Measurements from ENCODE around the gene RABGEF1. TPM values are rescaled to one million over a fixed set of nuclear protein-coding genes. Genes with fewer than 3 reads are reported as not detected.

RABGEF1 gene
- total and polyA plus RNA-seq, 2 of the 8 experiments (the other 6 are each of a cell fraction or from before 2014, with no cell fraction given): 10.2 to 18.0 TPM

DNA sequence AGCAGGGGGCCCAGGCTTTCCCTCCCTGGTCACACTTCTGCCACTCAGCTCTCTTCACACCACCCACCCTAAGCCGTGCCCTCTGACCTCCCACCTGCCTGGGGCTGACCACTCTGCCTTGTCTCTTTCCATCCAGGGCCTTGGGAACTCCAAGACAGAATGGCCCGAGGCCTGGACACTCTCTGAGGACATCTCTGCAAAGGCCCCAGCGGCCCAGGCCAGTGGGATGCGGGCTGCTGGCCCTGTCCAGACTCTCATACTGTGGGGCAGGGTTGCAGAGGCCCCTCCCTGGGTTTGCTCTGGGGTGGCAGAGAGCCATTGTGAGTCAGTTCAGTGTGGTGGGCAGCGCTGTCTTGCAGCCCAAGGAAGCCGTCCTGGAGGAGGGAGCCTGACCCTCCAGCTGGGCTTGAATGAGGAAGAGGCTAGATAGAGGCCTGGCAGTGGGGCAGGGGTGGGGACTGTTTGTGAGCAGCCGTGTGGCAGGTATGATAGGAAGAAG, 39.9 kb upstream of the RABGEF1 start:
- POLR2A ChIA-PET (ENCODE audit: partially characterized antibody): interaction anchor here (0.9 to 2.0 kb wide), 5 partner anchors 24 to 115 kb away, joined by 3 to 4 read pairs (median 3); partner anchors contain the start of gene RABGEF1
- TF ChIP-seq TCF12 (IDR thresholded peaks at IDR 0.05; ENCODE audit: low read depth, low read length): no peak
- TF ChIP-seq GABPA (IDR thresholded peaks at IDR 0.05; ENCODE audit: borderline replicate concordance, insufficient read depth, low read length): no peak
- no peak for TF ChIP-seq RBBP5 (IDR thresholded peaks at IDR 0.05; ENCODE audit: borderline replicate concordance, low read depth, low read length)
- TF ChIP-seq SAP30 (IDR thresholded peaks at IDR 0.05; ENCODE audit: insufficient read depth, insufficient replicate concordance, low read length): no peak
- no peak for TF ChIP-seq POU5F1 (IDR thresholded peaks at IDR 0.05; ENCODE audit: low read depth, low read length)
- TF ChIP-seq ZNF274 (IDR thresholded peaks at IDR 0.05; ENCODE audit: borderline replicate concordance, extremely low read depth, low read length): no peak
- no peak for TF ChIP-seq CBX5 (IDR thresholded peaks at IDR 0.05; ENCODE audit: low read depth, low read length)
- TF ChIP-seq SP2 (IDR thresholded peaks at IDR 0.05; ENCODE audit: low read length): no peak
- TF ChIP-seq, protein P1, sequence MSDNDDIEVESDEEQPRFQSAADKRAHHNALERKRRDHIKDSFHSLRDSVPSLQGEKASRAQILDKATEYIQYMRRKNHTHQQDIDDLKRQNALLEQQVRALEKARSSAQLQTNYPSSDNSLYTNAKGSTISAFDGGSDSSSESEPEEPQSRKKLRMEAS (IDR thresholded peaks at IDR 0.05): no peak
- no peak for TF ChIP-seq HDAC2 (IDR thresholded peaks at IDR 0.05; ENCODE audit: borderline replicate concordance in 1 of 2, low read depth in 2 of 2, low read length in 2 of 2)
- TF ChIP-seq KDM1A (IDR thresholded peaks at IDR 0.05; ENCODE audit: borderline replicate concordance, low read length): no peak
- no peak for TF ChIP-seq CREB1 (IDR thresholded peaks at IDR 0.05)

More for the DNA sequence above, 39.9 kb upstream of the RABGEF1 start:
- Histone ChIP-seq H4K8ac (ENCODE audit: extremely low read depth, insufficient read depth, low read length) (no peak overlapping the region; the same call in 1 of the 2 replicates), H3K18ac (ENCODE audit: extremely low read depth, low read length) (no peak overlapping the region), H3K4me3 (ENCODE audit: extremely low read depth in 1 of 4, insufficient read depth in 2 of 4, low read depth in 3 of 4, low read length in 4 of 4) (no peak overlapping the region), H3K79me1 (ENCODE audit: low read depth, low read length) (no peaks in the 10 kb centered on the region), H3K27ac (ENCODE audit: low read depth, low read length) (no peak overlapping the region), H3K4me2 (ENCODE audit: insufficient read depth in 1 of 2, low read depth in 2 of 2, low read length in 2 of 2) (no peak overlapping the region), H3K36me3 (ENCODE audit: control insufficient read depth in 2 of 4, insufficient read depth in 4 of 4, low read length in 3 of 4) (no peaks in the 10 kb centered on the region), H3K9me3 (ENCODE audit: insufficient read depth in 2 of 2, low read depth in 1 of 2, low read length in 1 of 2) (no peaks in the 10 kb centered on the region), H3K27me3 (replicated peaks in 1 of 4; ENCODE audit: control insufficient read depth in 3 of 4, extremely low read depth in 1 of 4, insufficient read depth in 3 of 4, low read length in 3 of 4) (no peaks in the 10 kb centered on the region), H4K5ac (ENCODE audit: insufficient read length, low read depth, low read length) (no peak overlapping the region), H3K79me2 (ENCODE audit: control insufficient read depth in 1 of 2, insufficient read depth in 2 of 2, low read length in 2 of 2) (no peaks in the 10 kb centered on the region), H3K4ac (replicated peaks; ENCODE audit: insufficient read length, low read depth, low read length) (no peak overlapping the region), H3K14ac (ENCODE audit: insufficient read length) (no peak overlapping the region), H3K4me1 (replicated peaks in 1 of 4; ENCODE audit: control insufficient read depth in 3 of 4, insufficient read depth in 4 of 4, low read length in 3 of 4) (peaks cover 0 to 3% (median under 1%) of the 10 kb centered on the region in 4 experiments; a peak in 4 of 7 replicates), H2AFZ (ENCODE audit: low read length) (no peak overlapping the region), H2AK5ac (ENCODE audit: low read depth, low read length) (no peak overlapping the region), H2BK20ac (ENCODE audit: low read length) (no peak overlapping the region), H2BK5ac (ENCODE audit: low read depth, low read length) (no peak overlapping the region), H3K23me2 (ENCODE audit: low read depth, low read length) (no peaks in the 10 kb centered on the region), H2BK15ac (ENCODE audit: low read length) (no peak overlapping the region), H2BK120ac (replicated peaks; ENCODE audit: low read depth, low read length) (no peak overlapping the region), H2BK12ac (ENCODE audit: low read depth, low read length) (no peak overlapping the region), H3K23ac (ENCODE audit: insufficient read length) (no peak overlapping the region), H3K9ac (replicated peaks in 1 of 4; ENCODE audit: extremely low read depth in 1 of 4, low read depth in 3 of 4, low read length in 3 of 4) (no peak overlapping the region), H3K56ac (replicated peaks; ENCODE audit: insufficient read length, low read depth, low read length) (no peak overlapping the region), H4K20me1 (replicated peaks in 1 of 2; ENCODE audit: control insufficient read depth in 1 of 2, insufficient read depth in 2 of 2, low read length in 2 of 2) (no peaks in the 10 kb centered on the region), H4K91ac (replicated peaks; ENCODE audit: insufficient read length, low read length) (no peak overlapping the region)
- WGBS, 2 experiments (ENCODE audit: extremely low coverage in 1 of 2, insufficient coverage in 1 of 2, insufficient read length in 1 of 2, insufficient replicate concordance in 2 of 2, low coverage in 1 of 2, low lambda C conversion rate in 2 of 2, missing lambda C conversion rate in 1 of 2): 83% methylated on average over 7 of the region's 7 CpGs; no CpG with 5 or more reads in 1 of the 2 experiments
- DNase-seq (ENCODE audit: low read depth in 1 of 2, low spot score in 2 of 2) (no peak), FAIRE-seq (no peak)
- CTCF ChIA-PET (ENCODE audit: partially characterized antibody): interaction anchor here (0.6 to 0.7 kb wide), 2 partner anchors 41 to 77 kb away, joined by 3 read pairs; no protein-coding TSS in a partner anchor
